ENCODE data around the gene TBC1D14.

Gene TBC1D14

DNA sequence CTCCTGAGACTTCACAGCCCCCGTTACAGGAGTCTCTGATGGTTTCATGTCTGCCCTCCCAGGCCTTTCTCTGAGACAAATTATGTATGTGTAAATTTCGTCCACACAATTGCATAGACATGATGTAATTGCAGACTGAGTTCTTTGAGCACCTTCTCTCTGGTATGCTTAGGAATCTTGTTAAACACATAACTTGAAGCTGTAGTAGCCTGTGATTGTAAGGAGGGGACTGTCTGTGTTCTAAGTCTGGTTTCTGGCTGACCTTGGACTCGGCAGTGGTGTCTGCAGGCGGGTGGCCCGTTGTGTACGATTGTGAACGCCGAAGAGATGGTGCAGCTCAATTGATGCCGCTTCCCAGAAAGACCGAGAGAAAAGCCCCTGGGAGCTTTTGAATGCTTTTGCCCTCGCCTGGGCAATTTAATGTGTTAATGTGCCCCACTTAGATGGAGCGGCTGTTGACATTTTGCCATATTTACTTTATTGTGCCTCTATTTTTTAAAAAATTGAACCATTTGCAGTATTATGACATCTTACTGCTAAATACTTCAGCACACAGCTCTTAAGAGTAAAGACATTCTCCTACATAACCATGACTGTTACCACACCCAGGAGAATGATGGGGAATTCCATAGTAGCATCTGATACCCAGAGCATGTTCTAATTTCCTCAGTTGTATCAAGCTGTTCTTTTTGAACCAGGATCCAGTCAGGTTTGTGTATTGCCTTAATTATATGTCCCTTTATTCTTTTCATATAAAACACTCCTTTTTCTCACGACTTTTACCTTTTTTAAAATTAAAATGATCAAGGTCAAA, 75.2 kb downstream of the TBC1D14 start:
- no peak for DNase-seq

DNA sequence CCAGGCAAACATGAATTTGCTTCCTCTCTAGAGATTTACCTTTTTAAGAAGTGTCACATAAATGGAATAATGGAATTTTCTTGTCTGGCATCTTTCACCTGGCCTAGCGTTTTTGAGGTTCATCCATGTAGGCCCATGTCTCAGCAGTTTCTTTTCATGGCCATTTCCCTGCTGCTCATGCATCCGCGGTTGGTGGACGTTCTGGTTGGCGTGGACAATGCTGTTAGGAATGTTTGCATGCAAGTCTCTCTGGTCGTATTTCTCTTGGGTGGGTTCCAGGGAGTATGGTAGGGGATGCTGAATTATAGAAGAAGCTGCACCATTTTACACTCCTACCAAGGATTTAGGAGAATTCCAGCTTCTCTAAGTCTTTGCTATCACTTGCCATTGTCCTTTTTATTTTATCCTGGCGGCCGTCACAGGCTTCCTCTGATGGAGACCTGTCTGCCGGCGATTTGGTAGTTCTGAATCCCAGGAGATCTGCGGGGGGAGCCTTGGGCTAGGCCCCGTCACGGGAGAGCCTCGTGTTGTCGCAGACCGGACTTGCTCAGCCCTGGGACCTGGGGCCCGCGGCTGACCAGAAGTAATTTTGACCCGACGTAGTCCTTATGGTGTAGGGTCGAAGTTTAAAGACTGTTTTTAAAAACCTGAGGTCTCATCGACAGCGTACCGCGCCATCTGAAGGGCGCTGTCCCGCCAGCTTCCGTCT, 76.6 kb downstream of the TBC1D14 start:
- no peak for DNase-seq

- no peak for DNase-seq
Measured at GRCh38 chr4:6986781-6987587, 77.4 kb downstream of the TBC1D14 start.

GRCh38 chr4:6987588-6987961, 77.9 kb downstream of the TBC1D14 start:
- DNase-seq = no peak

GRCh38 chr4:6988016-6988715, 78.5 kb downstream of the TBC1D14 start:
- DNase-seq = no peak

DNA sequence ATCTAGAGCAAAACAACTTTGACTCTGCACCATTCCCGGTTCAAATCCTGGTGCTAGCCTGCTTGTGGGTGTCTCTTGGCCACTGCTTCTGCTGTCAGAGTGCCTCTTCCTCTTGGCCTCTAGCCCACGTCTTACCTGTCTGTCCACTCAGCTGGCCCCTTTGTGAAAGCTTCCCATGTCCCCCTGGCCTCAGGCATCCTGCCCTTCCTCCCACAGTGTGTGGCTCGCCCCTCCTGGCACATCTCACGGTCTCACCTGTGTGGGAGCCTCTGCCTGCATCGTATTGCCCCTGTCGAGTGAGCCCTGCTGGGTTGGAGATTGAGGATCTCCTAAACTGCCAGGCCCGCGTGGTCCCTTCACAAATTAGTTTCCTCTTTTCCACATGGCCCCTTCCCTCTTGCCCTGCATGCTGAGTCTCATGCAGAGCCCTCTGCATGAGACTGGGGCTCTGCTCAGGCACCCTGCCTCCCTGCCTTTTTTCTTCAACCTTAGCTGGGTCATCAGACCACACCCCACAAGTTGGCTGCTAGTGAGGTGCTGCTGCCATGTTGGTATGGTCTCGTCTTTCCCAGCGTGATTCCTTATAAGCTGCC, 79.8 kb downstream of the TBC1D14 start:
- DNase-seq = no peak

DNA sequence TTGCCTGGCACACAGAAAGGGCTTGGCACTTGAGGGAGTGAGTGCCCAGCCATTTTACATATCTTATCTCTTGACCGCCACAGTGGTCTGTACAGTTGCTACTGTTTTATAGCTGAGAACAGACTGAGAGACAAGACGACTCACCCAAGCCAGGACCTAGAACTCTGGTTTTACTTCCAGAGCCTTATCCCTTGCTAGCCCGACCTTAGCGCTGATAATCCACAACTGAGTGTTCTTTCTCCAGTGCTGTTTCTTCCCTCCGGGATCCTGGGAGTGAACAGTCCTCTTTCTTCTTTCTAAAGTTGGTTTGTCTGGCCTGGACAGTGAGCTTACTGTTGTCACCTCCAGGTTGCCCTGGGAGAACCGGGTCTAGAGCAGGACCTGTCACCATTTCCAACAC, 81.0 kb downstream of the TBC1D14 start:
- DNase-seq = no peak

- no peak for DNase-seq
Measured at GRCh38 chr4:6991249-6991648, 81.6 kb downstream of the TBC1D14 start.

- DNase-seq = no peak
Measured at GRCh38 chr4:6991771-6992557, 82.3 kb downstream of the TBC1D14 start.

DNA sequence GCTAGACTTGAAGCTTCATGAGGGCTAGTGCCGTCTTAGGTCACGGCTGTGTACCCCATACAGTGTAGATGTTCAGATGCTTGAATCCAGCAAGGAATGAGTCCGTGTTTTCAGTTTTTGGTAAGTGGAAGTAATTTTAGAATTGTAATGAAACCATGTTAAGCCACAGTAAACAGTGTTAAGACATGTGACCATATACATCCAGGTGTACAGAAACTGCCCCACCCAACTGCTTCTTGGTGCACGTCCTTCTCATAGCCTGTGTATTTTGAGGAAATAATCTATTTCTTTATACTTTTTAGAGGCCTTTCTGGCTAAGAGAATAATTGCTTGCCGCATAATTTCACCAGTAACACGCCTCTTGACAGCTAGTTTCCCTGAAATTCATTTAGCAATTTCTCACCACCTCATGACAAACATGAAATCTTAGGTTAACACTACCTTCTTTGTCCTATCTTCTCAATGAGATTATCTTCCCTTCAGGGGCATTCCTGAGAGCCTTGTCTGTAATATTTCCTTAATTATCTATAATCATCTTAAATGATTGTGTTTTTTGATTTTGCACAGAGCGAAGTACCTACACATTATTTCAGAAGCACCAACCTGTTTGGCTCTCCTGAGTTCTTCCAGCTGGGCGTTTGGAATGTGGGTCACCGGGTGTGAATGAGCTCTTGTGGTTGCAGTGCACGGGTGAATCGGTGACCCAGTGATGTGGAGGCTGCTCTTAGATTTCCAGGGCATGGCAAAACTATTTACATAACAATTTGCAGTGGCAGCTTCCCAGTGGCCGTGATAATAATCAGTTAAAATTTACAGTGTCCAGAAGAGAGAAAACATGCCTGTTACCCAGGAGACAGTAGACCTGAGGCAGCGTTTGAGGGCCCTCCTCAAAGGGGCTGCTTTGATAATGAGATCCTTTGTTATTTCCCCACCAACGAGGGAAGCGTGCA, 83.4 kb downstream of the TBC1D14 start:
- DNase-seq = no peak

DNA sequence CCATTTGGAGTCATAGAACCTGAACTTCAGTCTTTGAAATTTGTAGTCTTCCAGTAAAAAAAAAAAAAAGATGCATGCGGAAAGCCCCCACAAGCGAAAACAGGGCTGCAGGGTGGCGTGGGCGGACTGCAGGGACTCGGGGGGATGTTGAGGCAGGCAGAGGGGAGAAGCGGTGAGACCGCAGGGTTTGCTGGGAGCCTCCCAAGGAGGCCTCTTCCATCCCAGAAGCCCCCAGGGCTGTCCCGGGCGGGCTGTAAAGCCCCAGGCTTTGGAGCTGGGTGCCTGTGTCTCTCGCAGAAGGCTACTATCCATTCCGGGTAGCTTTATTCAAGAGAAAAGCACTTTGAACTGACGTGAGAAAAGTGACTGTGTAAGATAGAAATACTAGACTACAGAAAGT, 86.9 kb downstream of the TBC1D14 start:
- DNase-seq = no peak

- DNase-seq = no peak
Measured at GRCh38 chr4:6999172-7000086, 89.8 kb downstream of the TBC1D14 start.

GRCh38 chr4:7000421-7001176, 91.0 kb downstream of the TBC1D14 start:
- no peak for DNase-seq

DNA sequence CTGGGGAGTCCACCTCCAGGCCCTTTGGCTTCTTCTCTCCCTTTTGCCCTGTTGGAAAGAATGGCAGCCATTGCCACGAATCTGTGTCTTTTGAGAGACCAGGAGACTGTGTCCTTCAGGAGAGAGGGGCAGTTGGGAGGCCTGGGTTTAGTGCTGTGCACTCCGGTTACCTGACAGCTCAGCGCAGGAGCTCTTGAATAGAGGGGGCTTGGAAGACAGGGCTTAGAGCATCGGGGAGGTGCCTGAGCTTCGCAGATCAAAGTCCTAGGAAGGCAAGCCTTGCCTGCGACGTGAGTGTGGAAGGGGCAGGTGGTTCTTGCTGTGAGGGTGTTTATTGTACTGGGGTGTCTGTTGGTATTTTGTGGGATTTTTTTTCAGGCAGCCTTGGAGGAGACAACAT, 91.6 kb downstream of the TBC1D14 start:
- no peak for DNase-seq

GRCh38 chr4:7002336-7002735, 92.7 kb downstream of the TBC1D14 start:
- DNase-seq = no peak

- DNase-seq = no peak
Measured at GRCh38 chr4:7003176-7003878, 93.7 kb downstream of the TBC1D14 start.

DNA sequence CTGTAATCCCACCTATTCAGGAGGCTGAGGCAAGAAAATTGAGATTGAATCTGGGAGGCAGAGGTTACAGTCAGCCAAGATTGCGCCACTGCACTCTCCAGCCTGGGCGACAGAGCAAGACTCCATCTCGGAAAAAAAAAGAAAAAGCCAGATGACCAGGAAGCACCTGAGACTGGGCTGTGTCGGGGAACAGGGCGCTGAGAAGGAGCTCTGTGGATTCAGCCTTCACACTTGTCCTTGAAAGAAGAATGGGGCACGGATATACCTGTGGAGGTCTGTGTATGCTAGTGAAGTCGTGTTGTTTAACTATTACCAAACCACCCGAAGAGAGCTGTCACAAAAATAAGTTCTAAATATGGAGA, 94.2 kb downstream of the TBC1D14 start:
- DNase-seq = no peak

DNA sequence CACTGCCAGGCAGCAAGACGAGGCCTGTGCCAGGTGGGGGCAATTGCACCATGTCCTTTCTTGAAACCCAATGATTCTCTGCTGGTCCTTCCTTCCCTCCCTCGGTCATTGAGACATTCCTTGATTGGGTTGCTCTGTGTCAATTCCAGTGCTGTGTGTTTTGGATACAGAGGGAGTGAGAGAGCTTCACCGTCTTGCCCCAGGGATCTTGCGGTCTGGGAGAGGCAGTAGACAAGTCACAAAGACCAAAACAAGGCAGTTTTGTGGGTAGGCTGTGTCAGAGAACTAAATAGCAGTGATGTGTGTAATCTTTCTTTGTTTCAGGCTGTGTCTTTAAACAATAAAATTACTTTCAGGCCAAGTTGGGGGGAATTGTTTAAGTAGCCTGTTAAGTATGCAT, 94.7 kb downstream of the TBC1D14 start:
- DNase-seq = no peak
